K562 (cell line): Measurements from ENCODE around the gene SOX15.

ENCODE experiments used
- E2F3 ChIP-seq: fragments of 250-450 bp; sonication (Bioruptor Pico); IDR thresholded peaks from 2 replicates; pipeline ENCODE4 v1.4.0; 2020; ENCODE audit warnings: mild to moderate bottlenecking
- LARP7 ChIP-seq: fragments of 450-650 bp; IDR thresholded peaks from 2 replicates; pipeline ENCODE4 v1.6.1; 2016
- TAF1 ChIP-seq: IDR thresholded peaks from 2 replicates; pipeline ENCODE4 v1.6.1; 2011; ENCODE audit warnings: mild to moderate bottlenecking, low read length, moderate library complexity; ENCODE audit not compliant: insufficient read depth, control insufficient read depth, severe bottlenecking; ENCODE audit errors: extremely low read depth
- TARDBP ChIP-seq: fragments of 450-650 bp; IDR thresholded peaks from 2 replicates; pipeline ENCODE4 v1.6.1; 2016

DNA sequence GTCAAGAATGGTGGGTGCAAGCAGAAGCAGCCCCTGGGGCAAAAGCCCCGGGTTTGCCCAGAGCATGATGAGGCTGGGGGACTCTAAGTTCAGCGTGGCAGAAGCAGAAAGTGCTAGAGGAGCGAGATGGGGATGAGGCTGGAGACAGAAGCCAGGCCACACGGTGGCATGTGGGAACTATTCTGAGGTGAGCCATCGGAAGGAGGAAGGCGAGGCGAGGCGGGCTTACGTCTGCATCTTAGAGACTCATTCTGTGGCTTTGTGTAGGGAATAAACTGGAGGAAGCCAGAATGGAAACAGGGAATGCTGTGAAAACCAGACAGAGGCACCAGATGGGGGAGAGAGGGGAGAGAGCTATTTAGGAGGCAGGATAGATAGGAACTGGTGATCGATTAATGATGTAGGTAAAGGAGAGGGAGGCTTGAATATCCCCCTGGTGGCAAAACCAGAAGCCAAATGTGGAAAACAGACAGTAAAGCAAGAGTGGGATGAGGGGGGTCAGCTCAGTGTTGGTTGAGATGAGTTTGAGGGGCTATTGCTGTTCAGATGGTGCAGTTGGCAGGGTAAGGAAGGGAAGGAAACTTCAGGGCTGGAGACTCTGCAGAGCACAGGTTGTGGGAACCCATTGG is 34.5 kb downstream of the SOX15 start:
- no peak for TF ChIP-seq E2F3 (CRISPR knock-in tag)
- TF ChIP-seq LARP7: no peak
- TF ChIP-seq TARDBP: no peak
- no peak for TF ChIP-seq TAF1
